Activated CD4-positive, CD25-positive, alpha-beta regulatory T cell treated with anti-CD3 and anti-CD28 coated beads, Interleukin-2, amount 50 U/mL, for 16 hours (primary cell): ENCODE results near the gene RNH1.
"Not testable (repeated sequence)": the region's sequence is repeated elsewhere in the genome, so short reads cannot be mapped to it uniquely, and the experiment has no call there.

ENCODE experiments used
- DNase-seq: peaks from one replicate; pipeline ENCODE4 v3.0.0-alpha.2; 2020; ENCODE audit warnings: low read depth, low spot score

The RNH1 gene

GRCh38 chr11:520428-521176 lies 13.6 kb upstream of the RNH1 start:
- no peak for DNase-seq

GRCh38 chr11:518463-519202 lies 11.6 kb upstream of the RNH1 start:
- DNase-seq = peak; percentile 82

GRCh38 chr11:516918-517685 lies 10.1 kb upstream of the RNH1 start:
- DNase-seq = not testable (repeated sequence)

- no peak for DNase-seq
These were observed 9.4 kb upstream of the RNH1 start for GRCh38 chr11:516400-516799.

- no peak for DNase-seq
These were observed 8.1 kb upstream of the RNH1 start for GRCh38 chr11:515131-515530.

GRCh38 chr11:514606-515005 lies 7.6 kb upstream of the RNH1 start:
- DNase-seq = no peak

GRCh38 chr11:512761-513595 lies 5.9 kb upstream of the RNH1 start:
- DNase-seq = no peak

- DNase-seq = no peak
These were observed 1.9 kb upstream of the RNH1 start for GRCh38 chr11:508956-509355.

- no peak for DNase-seq
These were observed 879 bp upstream of the RNH1 start for GRCh38 chr11:507727-508515.

GRCh38 chr11:506238-506994 lies 626 bp downstream of the RNH1 start:
- DNase-seq = peak; percentile 91

- DNase-seq = no peak
These were observed 2.1 kb downstream of the RNH1 start for GRCh38 chr11:504994-505344.

- DNase-seq = no peak
These were observed 2.7 kb downstream of the RNH1 start for GRCh38 chr11:504053-504993.

- no peak for DNase-seq
These were observed 3.7 kb downstream of the RNH1 start for GRCh38 chr11:503179-503981.

GRCh38 chr11:502288-503178 lies 4.5 kb downstream of the RNH1 start:
- DNase-seq = no peak

GRCh38 chr11:501683-502287 lies 5.3 kb downstream of the RNH1 start:
- no peak for DNase-seq

- DNase-seq = no peak
These were observed 5.9 kb downstream of the RNH1 start for GRCh38 chr11:501001-501682.
